ENCODE results near the gene GPR107.
A peak's percentile ranks its signal among the peaks of the same experiment; 100 is the strongest.

The GPR107 gene

GRCh38 chr9:130160862-130161470 is 107.3 kb downstream of the GPR107 start:
- no peak overlapping the region for H3K27ac ChIP-seq
- H3K9me3 ChIP-seq (ENCODE audit: low read depth, low read length): no peaks in the 10 kb centered on the region
- no peak overlapping the region for H3K4me3 ChIP-seq
- no peaks in the 10 kb centered on the region for H3K36me3 ChIP-seq (ENCODE audit: insufficient read depth, low read length)
- no peak for DNase-seq (ENCODE audit: low read depth, low spot score)
- no peak overlapping the region for H3K9ac ChIP-seq (ENCODE audit: insufficient read length)
- no peak for TF ChIP-seq FOXP2 (optimal IDR thresholded peaks at IDR 0.05; ENCODE audit: control extremely low read depth, extremely low read length, insufficient read depth)
- TF ChIP-seq POLR2AphosphoS5 (IDR thresholded peaks at IDR 0.05; ENCODE audit: borderline replicate concordance, low read depth, low read length): no peak
- no peak for TF ChIP-seq EZH2 (IDR thresholded peaks at IDR 0.05)

- Histone ChIP-seq H3K36me3 (ENCODE audit: insufficient read depth, low read length) (no peaks in the 10 kb centered on the region), H3K9ac (ENCODE audit: insufficient read length) (no peak overlapping the region), H3K27ac (no peak overlapping the region), H3K4me3 (no peak overlapping the region), H3K9me3 (ENCODE audit: low read depth, low read length) (no peaks in the 10 kb centered on the region)
- no peak for TF ChIP-seq FOXP2 (optimal IDR thresholded peaks at IDR 0.05; ENCODE audit: control extremely low read depth, extremely low read length, insufficient read depth)
- DNase-seq (ENCODE audit: low read depth, low spot score): no peak
Measured at GRCh38 chr9:130165579-130165978, 111.9 kb downstream of the GPR107 start.

- Histone ChIP-seq H3K27ac (no peak overlapping the region), H3K36me3 (ENCODE audit: insufficient read depth, low read length) (no peaks in the 10 kb centered on the region), H3K4me3 (no peak overlapping the region), H3K9ac (ENCODE audit: insufficient read length) (no peak overlapping the region), H3K9me3 (ENCODE audit: low read depth, low read length) (no peaks in the 10 kb centered on the region)
- TF ChIP-seq EZH2 (IDR thresholded peaks at IDR 0.05) (no peak), POLR2AphosphoS5 (IDR thresholded peaks at IDR 0.05; ENCODE audit: borderline replicate concordance, low read depth, low read length) (no peak), FOXP2 (optimal IDR thresholded peaks at IDR 0.05; ENCODE audit: control extremely low read depth, extremely low read length, insufficient read depth) (no peak)
- DNase-seq (ENCODE audit: low read depth, low spot score): no peak
Measured at GRCh38 chr9:130166399-130166798, 112.7 kb downstream of the GPR107 start.

- no peak for TF ChIP-seq FOXP2 (optimal IDR thresholded peaks at IDR 0.05; ENCODE audit: control extremely low read depth, extremely low read length, insufficient read depth)
- no peak for TF ChIP-seq POLR2AphosphoS5 (IDR thresholded peaks at IDR 0.05; ENCODE audit: borderline replicate concordance, low read depth, low read length)
- TF ChIP-seq EZH2 (IDR thresholded peaks at IDR 0.05): no peak
- Histone ChIP-seq H3K27ac (no peak overlapping the region), H3K4me3 (no peak overlapping the region), H3K9me3 (ENCODE audit: low read depth, low read length) (no peaks in the 10 kb centered on the region), H3K36me3 (ENCODE audit: insufficient read depth, low read length) (no peaks in the 10 kb centered on the region), H3K9ac (ENCODE audit: insufficient read length) (no peak overlapping the region)
- DNase-seq (ENCODE audit: low read depth, low spot score): no peak
Measured at GRCh38 chr9:130167927-130168326, 114.2 kb downstream of the GPR107 start.

- peak overlapping the region; percentile 71 for H3K9ac ChIP-seq (ENCODE audit: insufficient read length)
- H3K9me3 ChIP-seq (ENCODE audit: low read depth, low read length): no peaks in the 10 kb centered on the region
- peak overlapping the region; percentile 80 for H3K4me3 ChIP-seq
- H3K27ac ChIP-seq: no peak overlapping the region
- DNase-seq (ENCODE audit: low read depth, low spot score): no peak
- H3K36me3 ChIP-seq (ENCODE audit: insufficient read depth, low read length): peaks cover 6% of the 10 kb centered on the region; the same call in 1 of the 2 replicates
- TF ChIP-seq EZH2 (IDR thresholded peaks at IDR 0.05) (no peak), POLR2AphosphoS5 (IDR thresholded peaks at IDR 0.05; ENCODE audit: borderline replicate concordance, low read depth, low read length) (no peak), FOXP2 (optimal IDR thresholded peaks at IDR 0.05; ENCODE audit: control extremely low read depth, extremely low read length, insufficient read depth) (no peak)
Measured at GRCh38 chr9:130171226-130172148, 117.8 kb downstream of the GPR107 start.

- H3K9ac ChIP-seq (ENCODE audit: insufficient read length): peak within 1 kb of the TSS; percentile 71
- peak within 1 kb of the TSS; percentile 88 for H3K4me3 ChIP-seq
- H3K36me3 ChIP-seq (ENCODE audit: insufficient read depth, low read length): peaks cover 14% of the 10 kb centered on the region; the same call in 1 of the 2 replicates
- no peaks in the 10 kb centered on the region for H3K9me3 ChIP-seq (ENCODE audit: low read depth, low read length)
- no peak for TF ChIP-seq EZH2 (IDR thresholded peaks at IDR 0.05)
- no peak for TF ChIP-seq POLR2AphosphoS5 (IDR thresholded peaks at IDR 0.05; ENCODE audit: borderline replicate concordance, low read depth, low read length)
- TF ChIP-seq FOXP2 (optimal IDR thresholded peaks at IDR 0.05; ENCODE audit: control extremely low read depth, extremely low read length, insufficient read depth): no peak
- DNase-seq (ENCODE audit: low read depth, low spot score): no peak
- H3K27ac ChIP-seq: no peak within 1 kb of the TSS
Measured at GRCh38 chr9:130172161-130172857, 118.6 kb downstream of the GPR107 start, which contains the start of gene NCS1. NCS1 (plus strand) TSS chr9:130172404; CDS start chr9:130172664, 260 bp downstream.

- Histone ChIP-seq H3K9me3 (ENCODE audit: low read depth, low read length) (no peaks in the 10 kb centered on the region), H3K4me3 (peak overlapping the region; percentile 88), H3K9ac (ENCODE audit: insufficient read length) (peak overlapping the region; percentile 42), H3K36me3 (ENCODE audit: insufficient read depth, low read length) (peaks cover 15% of the 10 kb centered on the region; the same call in 1 of the 2 replicates), H3K27ac (no peak overlapping the region)
- DNase-seq (ENCODE audit: low read depth, low spot score): no peak
- TF ChIP-seq POLR2AphosphoS5 (IDR thresholded peaks at IDR 0.05; ENCODE audit: borderline replicate concordance, low read depth, low read length) (no peak), EZH2 (IDR thresholded peaks at IDR 0.05) (no peak), FOXP2 (optimal IDR thresholded peaks at IDR 0.05; ENCODE audit: control extremely low read depth, extremely low read length, insufficient read depth) (no peak)
Measured at GRCh38 chr9:130172858-130173665, 119.4 kb downstream of the GPR107 start.
